NCI-H2107 (cell line): ENCODE results near the gene ACP1.
"Not testable (repeated sequence)": the region's sequence is repeated elsewhere in the genome, so short reads cannot be mapped to it uniquely, and the experiment has no call there.

Source experiments
- DNase-seq: peaks from one replicate; lab custom pipeline; 2025; lab: John Stamatoyannopoulos, UW

ACP1 gene

GRCh38 chr2:310994-311393, 46.2 kb downstream of the ACP1 start:
- no peak for DNase-seq

DNA sequence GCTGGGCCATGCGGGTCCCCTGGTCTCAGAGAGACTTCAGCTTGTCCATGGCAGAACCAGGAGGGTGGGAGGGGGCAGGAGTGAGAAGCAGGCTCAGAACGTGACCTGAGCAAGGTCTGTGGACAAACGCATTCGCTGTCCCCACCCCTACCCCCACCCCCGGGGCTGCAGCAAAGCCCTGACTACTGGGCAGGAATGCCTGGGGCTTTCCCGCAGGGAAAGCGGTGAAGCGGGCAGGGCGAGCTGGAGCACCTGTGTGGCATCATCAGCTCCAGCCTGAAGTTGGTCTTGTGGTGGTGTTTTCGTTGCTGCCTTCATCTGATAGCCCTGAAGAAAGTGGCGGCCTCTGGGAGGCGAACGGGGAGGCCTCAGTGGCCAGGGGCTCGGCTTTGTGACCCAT, 49.2 kb downstream of the ACP1 start:
- no peak for DNase-seq

DNA sequence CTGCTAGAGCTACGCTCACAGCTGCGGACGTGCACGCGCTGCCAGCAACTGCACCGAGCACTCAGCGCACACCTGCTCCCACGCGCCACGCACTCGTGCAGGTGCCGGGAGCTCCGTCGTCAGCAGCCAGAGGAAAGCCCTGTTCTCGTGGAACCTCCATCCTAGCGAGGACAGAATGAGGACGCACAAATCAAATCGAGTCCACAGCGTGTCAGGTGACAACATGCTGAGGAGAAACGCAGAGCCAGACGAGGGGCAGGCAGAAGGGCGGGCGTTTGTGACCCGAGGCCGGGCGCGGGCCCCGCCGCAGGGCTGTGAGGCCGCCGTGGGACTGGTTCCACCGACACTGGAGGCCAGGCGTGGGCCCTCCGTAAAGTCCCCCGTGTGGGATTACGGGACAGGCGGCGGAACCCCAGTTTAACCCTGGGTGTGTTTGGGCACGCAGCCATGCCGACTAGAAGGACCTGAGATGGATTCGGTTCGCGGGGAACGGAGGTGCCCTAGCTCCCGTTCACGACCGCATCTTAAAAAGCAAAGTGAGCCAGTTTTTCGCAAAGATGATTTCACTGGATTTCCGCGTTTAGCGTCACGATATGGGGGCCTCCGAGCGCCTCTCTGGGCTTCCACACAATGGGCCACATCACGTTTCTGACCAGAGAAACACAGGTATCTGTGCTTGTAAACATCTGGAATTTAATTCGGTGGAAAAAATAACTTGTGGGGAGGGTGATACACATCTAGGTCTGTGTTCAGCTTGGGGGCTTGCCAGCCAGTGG, 50.0 kb downstream of the ACP1 start:
- DNase-seq = no peak

DNA sequence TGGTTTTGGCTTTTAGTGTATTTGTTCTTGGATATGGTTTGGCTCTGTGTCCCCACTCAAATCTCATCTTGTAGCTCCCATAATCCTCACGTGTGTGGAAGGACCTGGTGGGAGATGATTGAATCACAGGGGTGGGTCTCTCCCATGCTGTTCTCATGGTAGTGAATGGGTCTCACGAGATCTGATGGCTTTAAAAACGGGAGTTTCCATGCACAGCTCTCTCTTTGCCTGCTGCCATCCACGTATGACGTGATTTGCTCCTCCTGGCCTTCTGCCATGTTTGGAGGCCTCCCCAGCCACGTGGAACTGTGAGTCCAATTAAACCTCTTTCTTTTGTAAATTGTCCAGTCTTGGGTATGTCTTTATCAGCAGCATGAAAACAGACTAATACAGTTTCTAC, 51.2 kb downstream of the ACP1 start:
- not testable (repeated sequence) for DNase-seq

- DNase-seq = no peak
Observed at GRCh38 chr2:316381-316780, 51.6 kb downstream of the ACP1 start.

DNA sequence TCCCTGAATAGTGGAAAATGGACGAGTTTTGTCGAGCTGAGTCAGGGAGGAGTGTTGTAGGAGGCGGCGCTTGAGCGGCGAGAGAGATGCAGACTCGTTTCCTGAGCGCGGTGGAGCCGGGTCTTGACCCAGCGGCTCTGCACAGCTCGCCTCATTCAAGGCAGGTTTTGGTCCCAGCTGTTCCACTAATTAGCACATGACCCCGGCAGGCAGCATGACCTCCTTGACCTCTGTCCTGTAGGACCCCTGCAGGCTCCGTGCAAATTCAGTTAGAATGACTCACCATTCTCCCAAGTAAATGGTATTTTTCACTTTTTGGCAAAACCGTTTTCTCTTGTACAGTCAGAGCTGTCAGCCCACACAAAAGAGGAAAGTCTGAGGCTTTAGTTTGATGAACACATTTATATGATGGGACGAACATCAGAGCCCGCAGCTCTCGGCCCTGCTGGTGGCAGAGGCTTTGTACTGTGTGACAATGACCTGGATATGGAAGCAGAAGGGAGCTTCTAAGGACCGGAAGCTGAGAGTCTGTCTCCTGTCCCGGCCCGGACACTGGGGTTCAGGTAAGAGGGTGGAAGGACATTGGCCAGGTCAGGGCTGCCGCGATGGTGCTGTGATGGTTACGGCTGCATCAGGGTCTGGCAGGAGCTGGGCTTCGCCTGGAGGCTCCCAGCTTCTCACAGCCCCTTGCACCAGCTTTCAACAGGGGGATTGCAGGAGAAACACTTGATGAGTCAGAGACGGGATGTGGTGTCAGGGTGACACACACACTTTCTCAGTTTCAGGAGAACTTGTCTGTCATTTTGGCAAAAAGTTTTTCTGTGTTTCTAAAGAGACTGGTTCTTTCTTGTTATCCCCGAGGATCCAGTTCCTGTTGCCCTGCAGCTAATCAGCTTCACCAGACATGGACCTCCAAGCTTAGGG, 53.0 kb downstream of the ACP1 start:
- no peak for DNase-seq

DNA sequence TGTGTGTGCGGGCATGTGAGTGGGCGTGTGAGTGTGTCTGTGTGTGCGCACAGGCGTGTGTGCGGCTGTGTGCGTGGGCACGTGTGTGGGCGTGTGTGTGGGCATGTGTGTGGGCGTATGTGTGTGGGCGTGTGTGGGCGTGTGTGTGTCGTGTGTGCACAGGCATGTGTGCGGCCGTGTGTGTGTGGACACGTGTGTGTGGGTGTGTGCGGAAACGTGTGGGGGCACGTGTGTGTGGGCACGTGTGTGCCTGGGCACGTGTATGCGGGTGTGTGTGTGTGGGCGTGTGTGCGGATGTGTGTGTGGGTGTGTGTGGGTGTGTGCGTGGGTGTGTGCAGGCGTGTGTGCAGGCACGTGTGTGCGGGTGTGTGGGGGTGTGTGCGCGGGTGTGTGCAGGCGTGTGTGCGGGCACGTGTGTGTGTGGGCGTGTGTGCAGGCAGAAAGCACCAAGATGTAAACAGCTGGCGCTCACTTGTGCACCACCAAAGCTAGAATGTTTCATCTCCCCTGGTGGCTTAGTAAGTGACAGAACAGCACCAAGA, 54.4 kb downstream of the ACP1 start:
- no peak for DNase-seq

GRCh38 chr2:320561-320960, 55.8 kb downstream of the ACP1 start:
- no peak for DNase-seq

- no peak for DNase-seq
Observed at GRCh38 chr2:322326-322725, 57.6 kb downstream of the ACP1 start.

DNA sequence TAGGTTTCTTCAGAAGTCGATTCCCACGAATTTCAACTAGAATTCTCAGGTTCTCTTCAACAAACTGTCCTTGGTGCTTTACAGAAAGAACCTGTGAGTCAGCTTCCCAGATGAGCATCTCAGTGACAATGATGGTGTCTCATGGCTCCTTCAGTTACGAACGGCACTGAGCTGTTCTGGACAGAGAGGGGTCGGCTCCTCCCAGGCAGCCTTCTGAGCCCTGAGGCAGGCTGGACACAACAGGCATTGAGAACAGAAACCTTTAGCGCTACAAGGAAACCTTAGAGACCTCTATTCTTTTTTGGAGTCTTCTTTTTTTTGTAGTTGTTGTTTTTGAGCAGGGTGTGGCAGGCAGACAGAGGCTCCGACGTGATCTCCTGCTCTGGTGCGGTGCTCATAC, 58.3 kb downstream of the ACP1 start:
- no peak for DNase-seq
